ENCODE results near the gene SHC3.

Gene SHC3

DNA sequence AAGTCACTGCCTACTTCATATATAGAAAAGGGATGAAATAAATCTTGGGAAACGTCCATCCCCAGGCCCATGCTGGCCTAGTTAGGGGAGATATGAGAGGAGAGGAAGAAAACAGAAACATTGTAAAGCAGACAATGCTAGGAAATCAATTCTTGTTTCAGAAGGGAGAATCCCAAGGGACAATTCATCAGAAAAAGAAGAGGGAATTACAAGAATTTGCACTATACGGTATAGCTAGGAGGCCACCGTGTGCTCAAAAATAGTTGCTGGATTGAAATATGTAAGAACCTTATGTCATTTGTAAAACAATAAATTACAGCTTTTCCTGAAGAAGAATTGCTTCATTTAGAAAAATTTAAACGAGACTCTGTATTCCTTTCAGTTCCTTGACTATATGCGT lies 8.3 kb upstream of the SHC3 start:
- DNase-seq (ENCODE audit: low read depth, low spot score): no peak

DNA sequence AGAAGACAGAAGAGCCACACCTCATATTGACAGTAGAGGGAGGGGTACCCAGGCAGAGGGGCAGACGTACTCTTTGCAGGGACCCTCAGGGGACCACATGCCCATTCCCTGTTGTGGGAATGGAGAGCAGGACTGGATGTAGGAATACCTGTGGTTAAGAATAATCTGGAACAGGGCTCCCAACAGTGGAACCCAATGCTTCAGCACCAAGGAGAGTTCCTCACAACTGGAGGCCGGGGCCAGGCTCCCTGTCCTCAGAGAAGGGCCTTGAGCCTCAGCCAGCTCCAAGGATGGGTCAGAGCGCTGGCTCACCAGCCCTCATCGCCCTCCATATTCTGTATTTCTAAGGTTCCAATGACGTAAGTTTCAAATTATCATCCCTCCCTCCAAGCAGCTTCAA lies 7.4 kb upstream of the SHC3 start:
- no peak for DNase-seq (ENCODE audit: low read depth, low spot score)

DNA sequence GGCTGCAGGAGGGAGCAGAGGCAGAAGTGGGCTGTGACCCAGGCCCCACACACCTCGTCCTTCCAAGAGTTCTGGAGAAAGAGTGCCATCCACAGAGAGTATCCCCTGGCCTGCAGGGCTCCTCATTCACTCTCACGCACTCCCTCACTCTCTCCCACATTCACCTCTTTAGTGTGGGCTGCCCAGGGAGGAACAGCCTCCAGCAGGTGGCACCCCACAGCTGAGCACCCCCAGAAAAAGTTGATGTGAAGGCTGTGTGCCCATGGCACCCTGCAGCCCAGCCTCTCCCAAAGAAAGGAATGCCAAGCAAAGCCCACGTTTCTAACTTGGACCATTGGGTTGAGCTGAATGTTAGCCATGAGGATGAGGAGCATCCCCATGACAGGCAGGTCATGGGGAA lies 4.5 kb upstream of the SHC3 start:
- no peak for DNase-seq (ENCODE audit: low read depth, low spot score)

DNA sequence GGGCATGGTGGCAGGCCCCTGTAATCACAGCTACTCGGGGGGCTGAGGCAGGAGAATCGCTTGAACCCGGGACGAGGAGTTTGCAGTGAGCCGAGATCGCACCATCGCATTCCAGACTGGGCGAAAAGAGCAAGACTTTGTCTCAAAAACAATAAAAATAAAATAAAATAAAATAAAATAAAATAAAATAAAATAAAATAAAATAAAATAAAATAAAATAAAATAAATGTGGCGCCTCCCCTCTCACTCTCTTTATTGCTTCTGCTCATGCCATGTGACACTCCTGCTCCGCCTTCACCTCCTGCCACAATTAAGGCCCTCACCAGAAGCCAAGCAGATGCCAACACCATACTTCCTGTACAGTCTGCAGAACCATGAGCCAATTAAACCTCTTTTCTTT lies 3.8 kb upstream of the SHC3 start:
- DNase-seq (ENCODE audit: low read depth, low spot score): no peak

DNA sequence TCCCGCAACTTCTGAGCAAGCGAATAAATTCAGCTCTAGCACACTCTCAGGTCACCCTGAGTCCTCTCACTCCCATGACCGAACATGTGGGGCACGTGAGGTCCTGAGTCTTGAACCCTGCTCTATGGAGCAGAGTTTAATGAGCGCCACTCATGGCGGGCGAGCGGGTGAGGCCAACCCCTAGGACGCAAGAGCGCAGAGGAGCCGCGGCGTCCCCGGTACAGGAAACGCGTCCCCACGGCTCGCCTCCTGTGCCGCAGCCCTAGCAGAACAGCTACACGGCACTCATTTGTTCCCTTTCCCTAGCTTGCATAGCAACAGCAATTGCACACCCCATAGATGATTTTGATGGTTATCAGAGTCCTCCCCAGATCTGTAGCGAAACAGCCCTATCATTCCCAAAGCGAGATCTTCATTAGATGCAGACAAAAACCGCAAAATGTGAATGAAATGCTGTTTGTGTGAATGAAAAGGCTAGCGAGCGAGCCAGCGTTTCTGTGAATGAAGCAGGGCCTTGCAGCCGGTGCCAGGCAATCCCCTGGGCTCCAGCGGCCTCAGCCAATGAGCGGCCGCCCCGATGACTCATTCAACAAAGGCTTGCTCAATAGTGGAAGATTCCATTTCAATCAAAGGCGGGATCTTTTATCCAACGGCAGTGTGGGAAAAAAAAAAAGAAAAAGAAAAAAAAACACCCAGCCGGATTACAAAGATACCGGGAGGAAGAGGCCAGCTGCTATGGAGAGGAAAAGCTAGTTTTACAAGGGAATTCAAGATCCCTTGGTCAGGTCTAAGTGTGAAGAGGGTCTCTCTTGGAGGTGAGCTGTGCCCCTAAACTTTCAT lies 1.5 kb upstream of the SHC3 start:
- peak; percentile 80 for DNase-seq (ENCODE audit: low read depth, low spot score)

DNA sequence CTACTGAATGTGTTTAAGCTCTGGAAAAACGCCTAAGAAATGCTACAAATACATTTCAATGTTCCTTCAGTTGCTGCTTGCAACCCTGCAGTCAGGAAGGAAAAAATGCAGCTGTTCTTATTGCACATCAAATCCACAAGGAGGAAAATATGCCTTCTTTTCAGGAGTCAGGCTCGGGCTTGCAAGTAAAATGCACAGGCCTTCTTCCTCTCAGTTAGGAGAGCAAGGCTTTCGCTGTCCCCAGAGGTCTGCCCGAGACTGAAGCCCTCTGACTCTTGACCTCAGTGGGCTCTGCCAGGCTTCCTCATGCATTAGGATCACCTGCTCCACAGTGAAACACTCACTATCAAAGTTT lies 899 bp upstream of the SHC3 start:
- DNase-seq (ENCODE audit: low read depth, low spot score): no peak

DNA sequence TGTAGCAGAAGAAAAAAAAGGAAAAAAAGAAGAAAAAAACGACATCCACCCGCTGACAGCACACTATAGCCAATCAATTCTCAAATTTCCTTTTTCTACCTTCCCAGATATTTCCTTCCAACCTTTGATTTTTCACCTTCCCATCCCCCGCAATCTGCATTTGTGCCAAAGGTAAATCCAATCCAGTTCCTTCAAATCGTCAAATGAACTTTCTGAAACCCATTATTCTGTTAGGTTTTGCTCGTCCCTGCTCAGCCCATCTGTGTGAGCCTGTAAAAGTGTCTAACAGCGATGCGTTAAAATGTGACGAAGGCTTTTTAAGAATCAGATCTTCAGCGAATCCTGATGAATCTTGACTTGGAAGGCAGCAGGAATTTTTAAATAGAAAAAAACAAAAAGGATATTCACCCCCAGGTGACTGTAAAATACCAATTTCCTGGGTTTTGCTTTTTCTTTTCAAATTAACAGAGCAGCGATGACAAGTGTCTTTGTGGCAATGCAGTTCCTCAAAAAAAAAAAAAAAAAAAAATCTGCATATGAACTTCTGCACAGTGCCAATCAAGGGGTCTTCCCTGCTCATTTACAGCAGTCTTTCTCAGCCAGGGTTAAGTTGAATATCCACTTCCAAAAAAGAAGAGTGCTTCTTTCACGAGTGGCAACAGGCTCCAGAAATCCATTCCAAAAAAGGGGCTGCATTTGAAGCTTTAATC lies 367 bp upstream of the SHC3 start:
- DNase-seq (ENCODE audit: low read depth, low spot score): no peak

DNA sequence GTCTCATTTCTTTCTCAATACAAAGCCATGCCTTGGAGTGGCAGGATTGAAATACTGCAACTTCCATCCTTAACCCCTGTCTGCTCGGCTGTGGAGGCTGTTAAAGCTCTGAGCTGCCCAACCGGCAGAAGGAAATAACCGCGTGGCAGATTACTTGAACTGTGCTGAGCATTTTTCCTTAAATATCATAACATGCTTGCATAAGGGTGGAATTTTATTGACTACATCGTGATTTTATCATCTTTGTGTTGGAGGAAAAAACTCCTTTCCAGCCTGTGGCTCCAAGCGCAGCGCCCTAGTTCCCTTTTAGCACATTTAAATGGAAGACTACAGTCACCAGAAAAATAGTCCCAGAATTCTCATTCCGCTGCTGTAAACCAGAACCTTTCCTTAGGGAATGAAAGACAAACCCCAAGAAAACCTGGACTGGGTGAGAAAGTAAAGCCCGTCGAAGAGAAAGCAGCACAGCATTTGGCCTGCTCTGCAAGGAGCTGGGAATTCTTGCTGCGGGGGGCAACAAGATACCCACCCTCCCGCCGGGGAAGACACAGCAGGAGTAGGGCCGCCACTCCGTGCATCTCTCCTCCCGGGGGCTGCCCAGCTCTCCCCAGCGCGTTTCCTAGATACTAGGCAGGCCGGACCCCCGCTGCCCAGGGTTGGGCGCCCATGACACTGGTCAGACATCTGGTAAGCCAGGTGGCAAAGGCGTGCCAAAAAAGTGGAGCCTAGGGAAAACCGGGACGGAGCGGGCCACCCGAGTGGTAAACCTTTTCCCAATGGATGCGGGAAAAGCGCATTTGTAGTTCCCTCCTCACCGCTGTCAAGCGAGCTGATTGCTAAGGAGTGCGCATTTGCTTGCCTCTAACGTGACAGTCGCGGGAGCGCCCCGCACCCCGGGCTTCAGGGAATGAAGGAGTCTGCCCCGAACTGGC lies 1.3 kb downstream of the SHC3 start:
- no peak for DNase-seq (ENCODE audit: low read depth, low spot score)

DNA sequence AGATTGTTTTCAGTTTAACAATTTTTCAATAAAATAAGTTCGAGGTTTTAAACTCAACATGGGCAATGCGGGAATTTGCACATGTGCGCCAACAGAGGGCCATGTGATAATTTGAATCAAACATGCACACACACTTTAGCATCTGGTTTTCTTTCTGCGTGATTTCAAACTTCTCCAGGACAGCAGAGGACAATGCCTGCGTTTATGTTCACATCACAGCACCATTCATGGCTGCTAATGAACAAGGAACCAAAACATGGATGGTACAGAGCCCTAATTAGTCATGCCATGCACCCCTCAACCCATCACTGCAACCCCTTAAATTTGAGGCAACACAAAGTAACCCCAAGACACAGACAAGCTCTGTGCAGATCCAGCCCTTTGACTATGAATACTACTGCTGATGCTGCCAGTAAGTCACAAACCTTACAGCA lies 2.8 kb downstream of the SHC3 start:
- no peak for DNase-seq (ENCODE audit: low read depth, low spot score)

DNA sequence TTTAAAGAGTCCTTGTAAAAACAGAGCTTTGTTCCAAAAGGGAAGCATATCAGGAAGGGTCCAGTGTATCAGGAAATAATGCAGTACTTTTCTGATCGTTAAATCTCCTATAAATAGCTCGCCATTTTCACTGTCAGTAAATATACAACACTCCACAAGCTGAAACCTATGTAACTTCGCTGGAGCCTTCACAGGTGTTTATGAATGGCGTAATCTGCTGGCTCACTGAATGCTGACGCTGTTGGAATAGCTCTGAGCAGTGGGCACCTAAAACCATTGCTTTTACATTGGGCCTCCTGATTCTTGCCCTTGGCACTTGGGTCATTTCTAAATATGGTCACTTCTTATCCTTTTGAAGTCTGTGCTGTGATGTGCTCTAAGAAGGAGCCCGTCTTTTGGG lies 4.3 kb downstream of the SHC3 start:
- no peak for DNase-seq (ENCODE audit: low read depth, low spot score)

DNA sequence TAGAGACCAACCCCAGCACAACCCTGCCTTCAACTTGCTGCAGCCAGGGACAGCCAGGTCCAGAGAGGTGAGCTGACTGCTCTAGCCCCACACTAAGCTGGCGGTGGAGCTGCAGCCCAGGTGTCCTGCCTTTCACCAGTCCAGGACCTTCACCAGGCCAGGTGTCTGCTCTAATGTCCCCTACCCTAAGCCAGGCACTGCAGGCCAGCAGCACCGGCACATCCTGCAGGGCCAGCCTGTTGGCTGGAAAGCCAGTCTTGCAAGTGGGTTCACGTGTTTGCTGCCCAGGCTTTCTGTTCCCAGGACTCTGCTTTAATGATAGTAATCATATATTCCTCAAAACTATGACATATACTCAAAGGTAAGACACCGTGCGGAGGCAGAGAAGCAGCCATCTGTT lies 5.5 kb downstream of the SHC3 start:
- DNase-seq (ENCODE audit: low read depth, low spot score): no peak

DNA sequence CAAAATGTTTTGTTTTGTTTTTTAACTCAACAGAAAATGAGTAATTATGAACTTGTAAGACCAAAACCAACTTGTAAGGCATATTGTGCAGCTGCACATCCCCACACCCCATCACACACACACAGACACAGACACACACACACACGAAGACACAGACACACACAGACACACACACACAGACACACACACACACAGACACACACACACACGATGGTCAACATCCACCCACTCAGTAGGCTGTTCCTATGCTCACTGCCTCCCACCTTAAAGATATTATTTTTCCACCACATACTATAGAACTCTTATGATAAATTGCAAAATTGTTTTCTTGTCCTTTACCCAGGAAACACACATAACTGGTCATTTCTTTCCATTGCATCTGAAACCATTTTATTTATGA lies 6.2 kb downstream of the SHC3 start:
- no peak for DNase-seq (ENCODE audit: low read depth, low spot score)

DNA sequence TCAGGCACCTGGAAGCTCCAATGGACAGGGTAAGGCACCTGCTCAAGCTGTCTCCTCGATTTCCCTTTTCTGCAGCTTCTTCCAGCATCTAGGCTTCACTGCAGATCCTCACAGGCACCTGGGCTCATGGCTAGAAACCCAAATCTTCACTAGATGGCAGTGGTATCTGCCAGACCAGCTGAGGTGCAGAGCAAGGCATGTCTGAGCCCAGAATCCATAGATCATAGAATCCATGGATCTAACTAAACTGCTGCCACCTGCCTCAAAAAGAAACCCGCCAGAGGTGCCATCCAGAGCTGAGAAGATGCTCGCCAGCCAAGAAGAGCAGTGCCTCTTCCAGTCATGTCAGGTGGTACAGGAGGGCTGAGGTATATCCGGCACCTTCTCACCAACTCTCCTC lies 6.9 kb downstream of the SHC3 start:
- no peak for DNase-seq (ENCODE audit: low read depth, low spot score)

DNA sequence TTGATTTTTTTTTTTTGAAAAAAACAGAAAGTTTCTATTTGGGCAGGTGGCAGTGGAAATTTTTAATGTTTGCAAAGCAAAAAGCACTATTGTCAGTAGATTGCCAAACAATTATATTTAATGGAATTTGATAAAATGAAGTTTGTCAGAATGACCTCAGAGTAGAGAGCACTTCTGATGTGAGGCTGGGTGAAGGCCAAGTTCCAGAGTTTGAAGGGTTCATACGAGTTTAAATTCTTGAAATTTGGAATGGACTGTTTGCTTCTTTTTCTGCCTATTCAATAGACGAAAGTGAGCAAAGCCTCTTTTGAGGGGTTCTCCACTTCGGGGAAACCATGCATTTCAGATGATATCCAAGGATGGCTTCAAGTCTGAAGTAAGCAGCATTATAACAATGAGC lies 7.4 kb downstream of the SHC3 start:
- no peak for DNase-seq (ENCODE audit: low read depth, low spot score)

DNA sequence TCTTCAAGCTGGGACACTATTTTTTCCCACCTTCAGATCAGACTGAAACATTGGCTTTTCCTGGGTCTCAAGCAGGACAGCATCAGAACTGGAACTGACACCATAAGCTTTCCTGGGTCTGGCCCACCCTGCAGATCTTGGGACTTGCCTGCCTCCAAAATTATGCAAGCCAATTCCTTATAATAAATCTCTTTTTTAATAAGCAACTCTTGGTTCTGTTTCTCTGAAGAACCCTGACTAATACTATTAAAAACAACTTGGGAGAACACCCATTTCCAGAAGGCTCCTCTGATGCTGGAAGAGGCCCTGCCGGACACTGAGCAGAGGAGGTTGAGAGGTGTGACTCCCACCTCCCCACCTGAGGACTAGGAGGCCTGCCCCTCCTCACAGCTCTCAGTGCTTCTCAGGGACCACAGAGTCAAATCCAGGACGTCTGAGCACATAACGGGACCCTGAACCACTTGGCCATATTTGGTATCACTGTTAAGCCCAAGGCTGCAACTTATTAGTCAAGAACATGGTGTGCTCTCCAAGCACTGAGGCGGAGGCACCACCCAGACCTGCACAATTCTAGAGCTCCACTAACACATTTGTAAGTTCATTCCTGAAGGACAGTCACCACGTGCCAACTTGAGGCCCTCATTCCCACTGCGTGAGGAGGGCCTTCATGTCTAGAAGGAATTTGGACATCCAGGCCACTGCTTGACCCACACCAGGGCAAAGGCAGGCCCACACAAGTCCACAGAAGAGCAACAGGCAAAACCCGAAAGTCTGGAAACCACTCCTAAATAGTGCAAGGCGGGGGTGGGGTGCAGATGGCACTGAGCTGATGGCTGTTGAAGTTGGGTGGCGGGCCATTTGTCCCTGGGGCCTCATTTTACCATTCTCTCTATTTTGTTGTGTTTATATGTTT lies 9.5 kb downstream of the SHC3 start:
- no peak for DNase-seq (ENCODE audit: low read depth, low spot score)

DNA sequence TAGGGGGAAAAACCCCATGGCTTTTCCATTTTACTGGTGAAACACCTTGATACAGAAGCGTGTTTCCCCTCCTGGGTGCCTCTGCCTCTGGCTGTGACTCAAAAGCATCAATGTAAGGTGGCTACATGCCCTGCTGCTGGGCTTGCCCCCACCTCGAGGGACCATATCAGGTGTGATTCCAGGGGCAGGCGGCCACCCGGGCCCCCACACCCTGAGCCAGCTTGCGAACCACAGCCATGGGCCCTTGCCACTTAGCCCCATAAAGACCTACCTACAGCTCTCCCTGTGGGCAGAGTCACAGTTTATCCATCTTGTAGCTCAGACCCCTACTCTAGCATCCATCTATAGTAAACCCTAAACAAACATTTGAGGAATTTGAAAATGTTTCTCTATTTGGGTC lies 10.8 kb downstream of the SHC3 start:
- no peak for DNase-seq (ENCODE audit: low read depth, low spot score)

DNA sequence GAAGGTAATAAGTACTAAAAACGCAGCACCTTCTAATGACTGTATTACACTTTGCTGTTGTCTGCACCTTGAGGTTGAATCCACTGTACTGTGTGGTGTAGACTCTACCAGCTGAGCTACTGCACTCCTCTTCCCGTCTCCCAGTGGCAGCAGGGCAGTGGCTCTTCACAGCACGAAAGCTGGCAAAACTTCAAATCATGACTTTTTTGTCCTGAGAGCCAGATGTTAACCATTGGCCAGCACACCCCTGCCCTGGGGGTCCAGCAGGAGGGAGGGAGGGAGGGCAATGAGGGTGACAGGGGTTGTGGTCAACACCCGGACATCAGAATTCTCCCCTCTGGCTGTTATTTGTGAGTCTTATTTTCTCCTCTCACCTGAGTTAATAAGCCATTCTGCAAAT lies 11.8 kb downstream of the SHC3 start:
- DNase-seq (ENCODE audit: low read depth, low spot score): no peak

DNA sequence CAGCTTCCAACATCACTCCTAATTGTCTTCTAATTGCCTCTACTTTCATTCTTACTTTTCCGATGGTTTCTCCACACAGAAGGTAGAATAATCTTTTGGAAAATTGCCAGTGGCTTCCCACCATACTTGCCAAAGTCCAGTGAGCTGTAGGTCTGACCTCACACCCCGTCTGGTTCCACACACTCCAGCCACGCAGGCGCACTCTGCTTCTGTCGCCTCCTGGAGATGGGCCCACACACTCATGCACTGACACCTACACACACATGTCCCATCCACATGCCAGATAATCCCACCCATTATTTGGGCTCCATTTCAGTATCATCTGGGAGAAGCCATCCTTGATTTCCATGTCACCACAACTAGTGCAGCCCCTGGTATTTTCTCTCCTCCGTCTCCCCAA lies 12.7 kb downstream of the SHC3 start:
- no peak for DNase-seq (ENCODE audit: low read depth, low spot score)

DNA sequence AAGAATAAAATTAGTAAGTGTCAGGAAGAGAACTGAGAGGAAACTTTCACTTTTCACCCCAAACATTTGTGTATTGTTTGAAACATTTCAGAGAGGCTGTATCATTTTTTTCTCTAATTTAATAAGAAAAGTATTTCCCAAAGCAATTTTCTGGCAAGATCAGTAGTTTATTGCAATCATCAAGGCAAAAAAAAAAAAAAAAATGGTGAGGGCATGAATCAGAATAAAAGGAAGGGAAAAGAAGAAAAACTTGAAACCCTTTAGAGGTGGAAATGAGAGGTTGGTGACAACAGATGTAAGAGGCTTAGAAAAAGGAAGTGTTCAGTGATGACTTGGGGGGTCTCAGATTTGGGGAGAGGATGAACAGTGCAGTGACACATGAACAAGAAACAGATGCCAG lies 13.3 kb downstream of the SHC3 start:
- DNase-seq (ENCODE audit: low read depth, low spot score): no peak

DNA sequence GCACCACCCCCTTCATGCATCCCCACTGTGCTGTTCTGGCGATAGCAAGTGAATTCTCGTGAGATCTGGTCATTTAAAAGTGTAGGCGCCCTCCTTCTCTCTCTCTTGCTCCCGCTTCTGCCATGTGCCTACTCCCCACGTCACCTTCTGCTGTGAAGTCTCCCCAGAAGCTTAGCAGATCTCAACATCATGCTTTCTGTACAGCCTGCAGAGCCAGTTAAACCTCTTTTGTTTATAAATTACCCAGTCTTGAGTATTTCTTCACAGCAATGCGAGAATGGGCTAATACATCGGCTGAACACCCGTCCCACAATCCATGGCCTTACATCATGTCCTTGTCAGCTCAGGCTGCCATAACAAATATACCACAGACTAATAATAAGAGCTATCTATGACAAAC lies 17.4 kb downstream of the SHC3 start:
- no peak for DNase-seq (ENCODE audit: low read depth, low spot score)

DNA sequence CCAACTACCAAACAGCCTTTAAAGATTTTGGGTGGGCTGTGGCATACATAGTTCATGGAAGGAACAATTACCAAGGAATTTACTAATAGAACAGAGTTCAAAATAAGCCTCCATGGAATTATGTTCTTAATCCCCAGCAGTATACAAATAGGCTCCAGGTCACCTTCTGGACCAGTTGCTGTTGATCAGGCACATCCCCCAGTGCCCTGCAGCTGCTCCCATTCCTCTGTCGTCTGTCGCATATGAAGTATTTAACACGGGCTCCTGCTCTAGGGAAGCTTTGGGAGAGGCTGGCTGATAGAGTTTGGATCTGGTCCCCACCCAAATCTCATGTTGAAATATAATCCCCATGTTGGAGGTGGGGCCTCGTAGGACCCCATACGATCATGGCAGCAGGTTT lies 17.8 kb downstream of the SHC3 start:
- no peak for DNase-seq (ENCODE audit: low read depth, low spot score)

Data from iPS DF 19.7 (cell line).